A549 (cell line): Measurements from ENCODE around the gene NOC4L. TPM values are rescaled to one million over a fixed set of nuclear protein-coding genes. Genes with fewer than 3 reads are reported as not detected.

Source experiments
- ATAC-seq, 2 experiments: fragments of 200-7000 bp in 1 of 2; fragments of >200 bp in 1 of 2; cut with Nextera tagmentation in 1 of 2; cut with Tn5 transposase in 1 of 2; 3 replicates each; pipeline versions ENCODE4 v1.8.0 to v1.9.1; 2018 to 2020; ENCODE audit warnings: mild to moderate bottlenecking in 1 of 2, moderate library complexity in 1 of 2
- CTCF ChIA-PET: fragments of 300-600 bp; sonication (Branson Sonifier 250); formaldehyde crosslinking; extraction: SDS; loops from one replicate; lab custom pipeline; 2021; ENCODE audit warnings: antibody characterized with exemption, inconsistent platforms; lab: Yijun Ruan, JAX
- POLR2A ChIA-PET: fragments of 350-600 bp; formaldehyde crosslinking; extraction: SDS; loops from one replicate; lab custom pipeline; 2021; ENCODE audit warnings: antibody characterized with exemption, inconsistent platforms; lab: Yijun Ruan, JAX
- DNase-seq, 2 experiments: peaks; one replicate each; pipeline versions ENCODE4 v3.0.0 to v3.0.0-alpha.2; 2011 to 2016; ENCODE audit warnings: low read depth in 1 of 2, low spot score in 1 of 2
- FAIRE-seq: peaks from 2 replicates; lab custom pipeline; 2011; peaks lifted over from hg19 to GRCh38; lab: Jason Lieb, UNC
- H3K27ac ChIP-seq, 2 experiments: fragments of >200 bp; sonication (Bioruptor Twin); formaldehyde crosslinking; 3 replicates each; pipeline ENCODE4 v1.5.1; 2016 to 2017
- H3K4me1 ChIP-seq: fragments of >200 bp; sonication (Bioruptor Twin); formaldehyde crosslinking; 3 replicates; pipeline ENCODE4 v1.6.1; 2016
- H3K4me2 ChIP-seq: fragments of >200 bp; sonication (Bioruptor Twin); formaldehyde crosslinking; 3 replicates; pipeline ENCODE4 v1.6.1; 2016
- H3K4me3 ChIP-seq: fragments of >200 bp; sonication (Bioruptor Twin); formaldehyde crosslinking; 3 replicates; pipeline ENCODE4 v1.5.1; 2016
- H3K9me3 ChIP-seq: fragments of >200 bp; sonication (Bioruptor Twin); formaldehyde crosslinking; 3 replicates; pipeline ENCODE4 v1.6.1; 2016
- CEBPB ChIP-seq, 2 experiments: fragments of >200 bp in 1 of 2; sonication (Bioruptor Twin) in 1 of 2; formaldehyde crosslinking in 1 of 2; IDR thresholded peaks; 2 replicates each; pipeline ENCODE4 v1.6.1; 2012 to 2016
- CHD2 ChIP-seq: fragments of 150-350 bp; IDR thresholded peaks from 2 replicates; pipeline ENCODE4 v1.6.1; 2014; ENCODE audit warnings: low read length; ENCODE audit not compliant: partially characterized antibody
- CTCF ChIP-seq: fragments of >200 bp; sonication (Bioruptor Twin); formaldehyde crosslinking; IDR thresholded peaks from 3 replicates; pipeline ENCODE4 v1.5.1; 2016
- EHMT2 ChIP-seq: fragments of 200-600 bp; sonication (generic); IDR thresholded peaks from 2 replicates; pipeline ENCODE4 v1.6.1; 2016; ENCODE audit warnings: antibody characterized with exemption, low read depth, mild to moderate bottlenecking, moderate library complexity
- EP300 ChIP-seq, 2 experiments: fragments of >200 bp; sonication (Bioruptor Twin); formaldehyde crosslinking; IDR thresholded peaks; 2 replicates in 1 of 2; 3 replicates in 1 of 2; pipeline ENCODE4 v1.6.1; 2016 to 2017
- ESRRA ChIP-seq: fragments of 150-350 bp; IDR thresholded peaks from 2 replicates; pipeline ENCODE4 v1.6.1; 2014; ENCODE audit warnings: mild to moderate bottlenecking, low read length, borderline replicate concordance
- FOSB ChIP-seq: fragments of 250-450 bp; sonication (Bioruptor Pico); IDR thresholded peaks from 2 replicates; pipeline ENCODE4 v1.5.0; 2020; ENCODE audit warnings: mild to moderate bottlenecking, moderate library complexity
- FOSL2 ChIP-seq, 2 experiments: fragments of 450-650 bp in 1 of 2; fragments of >200 bp in 1 of 2; sonication (Bioruptor Twin) in 1 of 2; formaldehyde crosslinking; IDR thresholded peaks; 2 replicates each; pipeline versions ENCODE4 v1.5.0 to v1.6.1; 2016 to 2020; ENCODE audit warnings: mild to moderate bottlenecking in 1 of 2, moderate library complexity in 1 of 2
- HEYL ChIP-seq: fragments of 250-450 bp; sonication (Bioruptor Pico); IDR thresholded peaks from 2 replicates; pipeline ENCODE4 v1.8.0; 2021; ENCODE audit warnings: mild to moderate bottlenecking, moderate library complexity
- JUN ChIP-seq, 2 experiments: fragments of >200 bp; sonication (Bioruptor Twin); formaldehyde crosslinking; IDR thresholded peaks; 2 replicates in 1 of 2; 3 replicates in 1 of 2; pipeline ENCODE4 v1.6.1; 2016 to 2017
- KDM5A ChIP-seq: fragments of 200-600 bp; sonication (generic); IDR thresholded peaks from 2 replicates; pipeline ENCODE4 v1.6.1; 2016; ENCODE audit warnings: antibody characterized with exemption, mild to moderate bottlenecking
- MAX ChIP-seq: IDR thresholded peaks from 2 replicates; pipeline ENCODE4 v1.6.1; 2012
- PBX3 ChIP-seq: IDR thresholded peaks from 2 replicates; pipeline ENCODE4 v1.6.1; 2012
- RARB ChIP-seq: fragments of 250-450 bp; sonication (Bioruptor Pico); IDR thresholded peaks from 2 replicates; pipeline ENCODE4 v1.8.0; 2021; ENCODE audit warnings: mild to moderate bottlenecking, moderate library complexity
- RCOR1 ChIP-seq: fragments of 150-350 bp; IDR thresholded peaks from 2 replicates; pipeline ENCODE4 v1.6.1; 2014; ENCODE audit warnings: antibody characterized with exemption, low read length, low read depth
- REST ChIP-seq: fragments of 200-600 bp; sonication (generic); IDR thresholded peaks from 2 replicates; pipeline ENCODE4 v1.6.1; 2016; ENCODE audit warnings: antibody characterized with exemption, mild to moderate bottlenecking, moderate library complexity
- RFX5 ChIP-seq: fragments of 450-650 bp; IDR thresholded peaks from 2 replicates; pipeline ENCODE4 v1.7.1; 2014; ENCODE audit warnings: antibody characterized with exemption, mild to moderate bottlenecking, moderate library complexity
- TP53 ChIP-seq: fragments of 250-450 bp; sonication (Bioruptor Pico); IDR thresholded peaks from 2 replicates; pipeline ENCODE4 v1.5.0; 2021; ENCODE audit warnings: mild to moderate bottlenecking, moderate library complexity
- ZFP36 ChIP-seq: fragments of 450-650 bp; IDR thresholded peaks from 2 replicates; pipeline ENCODE4 v1.6.1; 2014; ENCODE audit warnings: borderline replicate concordance; ENCODE audit not compliant: partially characterized antibody
- WGBS: methylation state at CpG from one replicate; pipeline ENCODE4 v1.1.6; 2017; ENCODE audit errors: missing lambda C conversion rate; 5-methylcytosine and 5-hydroxymethylcytosine counted together
- polyA plus RNA-seq, 4 experiments: library from polyadenylated mRNA; depleted of rRNA in 3 of 4; stranded (reverse); fragments of >200 nt; fragmentation: RNase III in 1 of 4; extraction: RNeasy Plus Mini Kit Qiagen cat#74134 plus additional on column Dnase treatment in 1 of 4; gene quantifications; 2 replicates in 3 of 4; 3 replicates in 1 of 4; pipeline ENCODE4 v1.2.3, GENCODE V29; 2011 to 2017

NOC4L gene
- polyA plus RNA-seq, 2 of the 4 experiments (the other 2 are of a cell fraction): 12.1 to 34.1 TPM

- Histone ChIP-seq H3K27ac (no peak overlapping the region), H3K4me2 (no peak overlapping the region), H3K9me3 (no peaks in the 10 kb centered on the region), H3K4me1 (peaks cover 12% of the 10 kb centered on the region; the same call in 2 of the 3 replicates), H3K4me3 (no peak overlapping the region)
- ChIA-PET POLR2A (no interaction called here), CTCF (interaction anchor here (1.1 to 4.0 kb wide), 2 partner anchors 15 to 267 kb away, joined by 3 to 29 read pairs; no protein-coding TSS in a partner anchor)
- 89% methylated on average over 28 of the region's 38 CpGs for whole genome bisulfite sequencing
- DNase-seq (no peak), ATAC-seq (no peak), FAIRE-seq (no peak)
- TF ChIP-seq KDM5A (no peak), HEYL (CRISPR knock-in tag) (no peak), CHD2 (no peak), TP53 (no peak), ESRRA (no peak), RCOR1 (no peak), FOSB (no peak), RFX5 (no peak), MAX (no peak), CEBPB (IDR thresholded peaks at IDR 0.05) (no peak), CTCF (no peak), EP300 (IDR thresholded peaks at IDR 0.05) (no peak), PBX3 (no peak), REST (no peak), RARB (CRISPR knock-in tag) (no peak), ZFP36 (no peak), FOSL2 (IDR thresholded peaks at IDR 0.05) (no peak), FOSL2 (CRISPR knock-in tag; IDR thresholded peaks at IDR 0.05) (no peak), EHMT2 (no peak), JUN (IDR thresholded peaks at IDR 0.05) (no peak)
These were observed 3.4 kb downstream of the NOC4L start for GRCh38 chr12:132147423-132148367.
